HFFc6 (cell line): ENCODE results near the gene BTG2. TPM values are rescaled to one million over a fixed set of nuclear protein-coding genes. Genes with fewer than 3 reads are reported as not detected.

ENCODE experiments used
- DNase-seq: peaks from one replicate; pipeline ENCODE4 v3.0.0-alpha.2; 2018
- H3K27ac Mint-ChIP-seq: 2 replicates; pipeline ENCODE4 v1.8.0; 2020; ENCODE audit warnings: mild to moderate bottlenecking, mixed read lengths
- H3K27me3 Mint-ChIP-seq: 2 replicates; pipeline ENCODE4 v1.8.0; 2021; ENCODE audit warnings: mild to moderate bottlenecking, moderate library complexity, mixed read lengths; ENCODE audit not compliant: insufficient read depth
- H3K36me3 Mint-ChIP-seq: 2 replicates; pipeline ENCODE4 v1.8.0; 2021; ENCODE audit warnings: low read depth, mixed read lengths
- H3K4me1 Mint-ChIP-seq: 2 replicates; pipeline ENCODE4 v1.8.0; 2020; ENCODE audit warnings: low read depth, mixed read lengths
- H3K4me3 Mint-ChIP-seq: 2 replicates; pipeline ENCODE4 v1.8.0; 2020; ENCODE audit warnings: mild to moderate bottlenecking, moderate library complexity, mixed read lengths
- H3K9me3 Mint-ChIP-seq: 2 replicates; pipeline ENCODE4 v1.8.0; 2020; ENCODE audit warnings: mild to moderate bottlenecking, mixed read lengths
- CTCF ChIP-seq: fragments of 200-600 bp; sonication (generic); IDR thresholded peaks from 2 replicates; pipeline ENCODE4 v1.5.0; 2021; ENCODE audit warnings: antibody characterized with exemption, mild to moderate bottlenecking
- total RNA-seq, 6 experiments: library from RNA; stranded (reverse); fragmentation: NEBNext Ultra II Directional; extraction: Animal tissue kit (Norgen Biotek cat#: 25700); gene quantifications; 2 replicates in 1 of 6; 3 replicates in 5 of 6; pipeline ENCODE4 v1.2.3, GENCODE V29; 2021

The BTG2 gene
- total RNA-seq, 6 experiments from 2014 or later: 12.7 to 18.5 (median 13.7) TPM

- Mint-ChIP-seq H3K27ac (no peak overlapping the region), H3K36me3 (no peaks in the 10 kb centered on the region)
These were observed 19.0 kb downstream of the BTG2 start for GRCh38 chr1:203324105-203325025.

GRCh38 chr1:203325026-203325417 is 19.7 kb downstream of the BTG2 start:
- Mint-ChIP-seq H3K4me3 (no peak overlapping the region), H3K9me3 (no peaks in the 10 kb centered on the region), H3K27me3 (peaks cover 46% of the 10 kb centered on the region), H3K36me3 (no peaks in the 10 kb centered on the region), H3K4me1 (peaks cover 17% of the 10 kb centered on the region), H3K27ac (no peak overlapping the region)
- TF ChIP-seq CTCF: no peak
- no peak for DNase-seq

More at GRCh38 chr1:203324105-203325025, 19.0 kb downstream of the BTG2 start:
- no peak for TF ChIP-seq CTCF
- Mint-ChIP-seq H3K9me3 (no peaks in the 10 kb centered on the region), H3K4me1 (peaks cover 17% of the 10 kb centered on the region), H3K4me3 (no peak overlapping the region), H3K27me3 (peaks cover 47% of the 10 kb centered on the region)
- DNase-seq: no peak

- no peak for TF ChIP-seq CTCF
- no peak for DNase-seq
- Mint-ChIP-seq H3K27me3 (peaks cover 45% of the 10 kb centered on the region), H3K9me3 (no peaks in the 10 kb centered on the region), H3K36me3 (no peaks in the 10 kb centered on the region), H3K27ac (no peak overlapping the region), H3K4me1 (peaks cover 12% of the 10 kb centered on the region), H3K4me3 (no peak overlapping the region)
These were observed 20.2 kb downstream of the BTG2 start for GRCh38 chr1:203325418-203326091.

GRCh38 chr1:203326830-203327683 is 21.7 kb downstream of the BTG2 start:
- Mint-ChIP-seq H3K4me1 (peaks cover 7% of the 10 kb centered on the region), H3K36me3 (no peaks in the 10 kb centered on the region), H3K27ac (no peak overlapping the region), H3K9me3 (no peaks in the 10 kb centered on the region), H3K4me3 (peak overlapping the region; percentile 83), H3K27me3 (peaks cover 43% of the 10 kb centered on the region)
- DNase-seq: peak; percentile 73
- no peak for TF ChIP-seq CTCF
